VCaP (cell line): ENCODE measurements around the gene CHEK2.

ENCODE experiments used
- H3K27ac ChIP-seq: fragments of 450-650 bp; 2 replicates; pipeline ENCODE4 v1.5.1; 2017
- TF ChIP-seq, protein P1 (sequence below): fragments of 450-650 bp; conservative IDR thresholded peaks from 2 replicates; pipeline ENCODE4 v1.5.1; 2017; ENCODE audit warnings: mild to moderate bottlenecking, moderate library complexity

CHEK2 gene

DNA sequence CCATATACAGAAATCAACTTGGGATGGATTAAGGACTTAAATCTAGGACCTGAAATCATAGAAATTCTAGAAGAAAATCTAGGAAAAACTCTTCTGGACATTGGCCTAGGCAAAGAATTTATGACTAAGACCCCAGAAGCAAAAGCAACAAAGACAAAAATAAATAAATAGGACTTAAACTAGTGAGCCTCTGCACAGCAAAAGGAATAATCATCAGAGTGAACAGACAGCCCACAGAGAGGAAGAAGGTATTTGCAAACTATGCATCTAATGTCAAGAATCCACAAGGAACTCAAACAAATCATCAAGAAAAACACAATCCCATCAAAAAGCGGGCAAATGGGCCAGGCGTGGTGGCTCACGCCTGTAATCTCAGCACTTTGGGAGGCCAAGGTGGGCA is 94.4 kb downstream of the CHEK2 start:
- TF ChIP-seq, protein P1, sequence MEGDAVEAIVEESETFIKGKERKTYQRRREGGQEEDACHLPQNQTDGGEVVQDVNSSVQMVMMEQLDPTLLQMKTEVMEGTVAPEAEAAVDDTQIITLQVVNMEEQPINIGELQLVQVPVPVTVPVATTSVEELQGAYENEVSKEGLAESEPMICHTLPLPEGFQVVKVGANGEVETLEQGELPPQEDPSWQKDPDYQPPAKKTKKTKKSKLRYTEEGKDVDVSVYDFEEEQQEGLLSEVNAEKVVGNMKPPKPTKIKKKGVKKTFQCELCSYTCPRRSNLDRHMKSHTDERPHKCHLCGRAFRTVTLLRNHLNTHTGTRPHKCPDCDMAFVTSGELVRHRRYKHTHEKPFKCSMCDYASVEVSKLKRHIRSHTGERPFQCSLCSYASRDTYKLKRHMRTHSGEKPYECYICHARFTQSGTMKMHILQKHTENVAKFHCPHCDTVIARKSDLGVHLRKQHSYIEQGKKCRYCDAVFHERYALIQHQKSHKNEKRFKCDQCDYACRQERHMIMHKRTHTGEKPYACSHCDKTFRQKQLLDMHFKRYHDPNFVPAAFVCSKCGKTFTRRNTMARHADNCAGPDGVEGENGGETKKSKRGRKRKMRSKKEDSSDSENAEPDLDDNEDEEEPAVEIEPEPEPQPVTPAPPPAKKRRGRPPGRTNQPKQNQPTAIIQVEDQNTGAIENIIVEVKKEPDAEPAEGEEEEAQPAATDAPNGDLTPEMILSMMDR, result no peak

DNA sequence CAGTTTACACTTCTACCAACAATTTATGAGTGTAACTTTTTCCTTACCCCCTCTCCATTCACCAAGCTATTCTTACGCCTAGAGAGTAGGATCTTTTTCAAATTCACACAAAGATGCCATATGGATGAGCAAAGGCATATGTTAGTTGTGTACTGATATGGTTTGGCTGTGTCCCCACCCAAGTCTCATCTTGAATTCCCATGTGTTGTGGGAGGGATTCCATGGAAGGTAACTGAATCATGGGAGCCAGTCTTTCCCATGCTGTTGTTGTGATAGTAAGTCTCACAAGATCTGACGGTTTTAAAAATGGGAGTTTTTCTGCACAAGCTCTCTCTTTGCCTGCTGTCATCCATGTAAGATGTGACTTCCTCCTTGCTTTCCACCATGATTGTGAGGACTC is 102.3 kb downstream of the CHEK2 start:
- no peak overlapping the region for H3K27ac ChIP-seq
- TF ChIP-seq, protein P1, result no peak

More for the DNA sequence above, 94.4 kb downstream of the CHEK2 start:
- H3K27ac ChIP-seq, result no peak overlapping the region
